ENCODE measurements around the gene PHACTR1. TPM values are rescaled to one million over a fixed set of nuclear protein-coding genes. Genes with fewer than 3 reads are reported as not detected.

Gene PHACTR1
- total and polyA plus RNA-seq, 2 experiments from 2014 or later: 11.2 to 33.9 TPM

GRCh38 chr6:13011612-13012146, 295.1 kb downstream of the PHACTR1 start:
- Histone ChIP-seq H3K27ac (no peak overlapping the region), H3K4me1 (ENCODE audit: low read depth) (peaks cover 9% of the 10 kb centered on the region), H3K9me3 (ENCODE audit: low read depth) (no peaks in the 10 kb centered on the region), H3K36me3 (no peaks in the 10 kb centered on the region), H3K27me3 (peaks cover 62% of the 10 kb centered on the region), H3K4me3 (no peak overlapping the region)
- no peak for DNase-seq (ENCODE audit: low read depth in 1 of 2, low spot score in 1 of 2)
- TF ChIP-seq CTCF (IDR thresholded peaks at IDR 0.05; ENCODE audit: low read depth, low read length): no peak

- no peak for DNase-seq (ENCODE audit: low read depth in 1 of 2, low spot score in 1 of 2)
- no peak for TF ChIP-seq CTCF (IDR thresholded peaks at IDR 0.05; ENCODE audit: low read depth, low read length)
- Histone ChIP-seq H3K9me3 (ENCODE audit: low read depth) (no peaks in the 10 kb centered on the region), H3K27me3 (peaks cover 64% of the 10 kb centered on the region), H3K4me1 (ENCODE audit: low read depth) (peaks cover 7% of the 10 kb centered on the region), H3K36me3 (no peaks in the 10 kb centered on the region), H3K27ac (no peak overlapping the region), H3K4me3 (no peak overlapping the region)
Observed at GRCh38 chr6:13012296-13012695, 295.7 kb downstream of the PHACTR1 start.

GRCh38 chr6:13012977-13013680, 296.6 kb downstream of the PHACTR1 start:
- peak overlapping the region; percentile 73 for H3K4me3 ChIP-seq
- H3K27ac ChIP-seq: no peak overlapping the region
- peaks cover 11% of the 10 kb centered on the region for H3K4me1 ChIP-seq (ENCODE audit: low read depth)
- no peaks in the 10 kb centered on the region for H3K36me3 ChIP-seq
- peaks cover 64% of the 10 kb centered on the region for H3K27me3 ChIP-seq
- TF ChIP-seq CTCF (IDR thresholded peaks at IDR 0.05; ENCODE audit: low read depth, low read length): no peak
- peak; percentile 37 to 60 for DNase-seq (ENCODE audit: low read depth in 1 of 2, low spot score in 1 of 2)
- no peaks in the 10 kb centered on the region for H3K9me3 ChIP-seq (ENCODE audit: low read depth)

GRCh38 chr6:13013681-13014503, 297.3 kb downstream of the PHACTR1 start:
- DNase-seq (ENCODE audit: low read depth in 1 of 2, low spot score in 1 of 2): peak in 1 of 2 donors; percentile 37
- peaks cover 64% of the 10 kb centered on the region for H3K27me3 ChIP-seq

More at GRCh38 chr6:13013681-13014503, 297.3 kb downstream of the PHACTR1 start:
- H3K4me3 ChIP-seq: peak overlapping the region; percentile 73
- H3K9me3 ChIP-seq (ENCODE audit: low read depth): no peaks in the 10 kb centered on the region
- peaks cover 18% of the 10 kb centered on the region for H3K4me1 ChIP-seq (ENCODE audit: low read depth)
- no peak for TF ChIP-seq CTCF (IDR thresholded peaks at IDR 0.05; ENCODE audit: low read depth, low read length)
- no peak overlapping the region for H3K27ac ChIP-seq
- no peaks in the 10 kb centered on the region for H3K36me3 ChIP-seq
